ENCODE measurements around the gene GRK2. TPM values are rescaled to one million over a fixed set of nuclear protein-coding genes. Genes with fewer than 3 reads are reported as not detected.

GRK2 gene
- total and polyA plus RNA-seq, 9 of the 15 experiments (the other 6 are each of a cell fraction or from before 2014, with no cell fraction given), result 0.24 to 95.8 (median 56.5) TPM

GRCh38 chr11:67312187-67313021 is 46.1 kb downstream of the GRK2 start (continued):
- TF ChIP-seq BRCA1 (IDR thresholded peaks at IDR 0.05), result no peak
- TF ChIP-seq BRCA1 (CRISPR knock-in tag; IDR thresholded peaks at IDR 0.05), result no peak
- TF ChIP-seq TARDBP (IDR thresholded peaks at IDR 0.05), result peak; percentile 17; the same call in 1 of the 2 replicates
- no peak for TF ChIP-seq ZFP30 (CRISPR knock-in tag; IDR thresholded peaks at IDR 0.05; ENCODE audit: borderline replicate concordance)
- no peak for TF ChIP-seq RFX7 (CRISPR knock-in tag; IDR thresholded peaks at IDR 0.05)
- no peak for TF ChIP-seq MCM5 (IDR thresholded peaks at IDR 0.05; ENCODE audit: low read depth)
- no peak for TF ChIP-seq ZHX1 (conservative IDR thresholded peaks at IDR 0.05; ENCODE audit: low read length)
- TF ChIP-seq MTA3 (IDR thresholded peaks at IDR 0.05; ENCODE audit: borderline replicate concordance), result peak; percentile 90; the same call in 1 of the 2 replicates
- TF ChIP-seq PPARD (CRISPR knock-in tag; IDR thresholded peaks at IDR 0.05), result no peak
- no peak for TF ChIP-seq ZNF780A (CRISPR knock-in tag; IDR thresholded peaks at IDR 0.05)
- TF ChIP-seq C11orf30 (IDR thresholded peaks at IDR 0.05; ENCODE audit: low read depth), result no peak
- TF ChIP-seq ZNF232 (CRISPR knock-in tag; IDR thresholded peaks at IDR 0.05), result no peak
- no peak for TF ChIP-seq ZNF316 (IDR thresholded peaks at IDR 0.05)
- no peak for TF ChIP-seq BCLAF1 (IDR thresholded peaks at IDR 0.05; ENCODE audit: borderline replicate concordance in 1 of 2, control insufficient read depth in 1 of 2, low read depth in 2 of 2, low read length in 1 of 2)
- no peak for TF ChIP-seq KLF10 (CRISPR knock-in tag; IDR thresholded peaks at IDR 0.05)
- TF ChIP-seq FOXA3 (CRISPR knock-in tag; conservative IDR thresholded peaks at IDR 0.05 in 1 of 2, IDR thresholded peaks at IDR 0.05 in 1 of 2), result peak; percentile 41 to 55; a peak in 1 of 4 replicates
- TF ChIP-seq HDAC8 (tag; IDR thresholded peaks at IDR 0.05), result no peak
- TF ChIP-seq BCOR (IDR thresholded peaks at IDR 0.05), result no peak
- TF ChIP-seq BMI1 (IDR thresholded peaks at IDR 0.05; ENCODE audit: low read length), result no peak
- no peak for TF ChIP-seq MXD1 (CRISPR knock-in tag; IDR thresholded peaks at IDR 0.05; ENCODE audit: borderline replicate concordance, poor library complexity, severe bottlenecking)
- TF ChIP-seq SMAD1 (IDR thresholded peaks at IDR 0.05; ENCODE audit: low read depth, low read length, partially characterized antibody), result no peak

Data from K562 (cell line).